Measurements from ENCODE around the gene TP53.
"Not testable (repeated sequence)": the region's sequence is repeated elsewhere in the genome, so short reads cannot be mapped to it uniquely, and the experiment has no call there.

Gene TP53

DNA sequence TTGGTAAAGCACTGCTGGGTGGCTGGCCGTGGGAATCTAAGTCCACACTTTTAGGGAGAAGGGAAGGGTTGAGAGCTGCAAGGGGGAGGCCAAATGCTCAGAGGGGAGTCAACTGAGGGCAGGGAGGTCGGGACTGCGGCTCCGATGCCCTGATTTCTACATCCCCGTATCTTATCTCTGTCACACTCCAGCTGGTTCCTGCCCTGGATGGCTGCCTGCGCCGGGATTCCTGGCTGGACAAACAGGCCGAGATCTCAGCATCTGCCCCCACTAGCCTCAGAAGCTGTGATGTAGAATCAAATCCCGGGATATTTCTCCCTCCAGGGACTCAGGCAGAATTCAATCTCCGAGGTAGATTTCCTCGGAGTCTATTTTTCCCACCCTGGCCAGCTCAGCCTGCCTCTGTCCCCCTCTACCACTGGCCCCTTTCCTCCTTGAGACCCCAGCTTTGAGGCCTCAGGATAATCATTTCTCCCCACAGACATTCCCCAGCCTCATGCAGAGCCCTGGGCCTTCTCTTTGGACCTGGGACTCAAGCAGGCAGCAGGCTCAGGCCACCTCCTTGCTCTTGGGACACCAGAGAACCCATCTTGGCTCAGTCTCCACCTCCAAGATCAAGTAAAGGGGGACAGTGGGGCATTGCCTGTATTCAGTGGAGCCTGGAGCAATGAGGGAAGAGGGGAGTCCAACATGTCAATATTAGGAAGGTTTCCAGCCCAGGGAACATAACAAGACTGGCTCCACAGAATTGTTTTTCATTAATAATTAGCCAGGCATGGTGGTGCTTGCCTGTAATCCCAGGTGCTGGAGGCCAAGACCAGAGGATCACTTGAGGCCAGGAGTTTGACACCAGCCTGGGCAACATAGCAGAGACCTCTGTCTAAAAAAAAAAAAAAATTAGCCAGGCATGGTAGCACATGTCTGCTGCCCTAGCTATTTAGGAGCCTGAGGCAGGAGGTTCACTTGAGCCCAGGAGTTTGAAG is 55.6 kb downstream of the TP53 start:
- DNase-seq (ENCODE audit: low read depth in 2 of 2): no peak

DNA sequence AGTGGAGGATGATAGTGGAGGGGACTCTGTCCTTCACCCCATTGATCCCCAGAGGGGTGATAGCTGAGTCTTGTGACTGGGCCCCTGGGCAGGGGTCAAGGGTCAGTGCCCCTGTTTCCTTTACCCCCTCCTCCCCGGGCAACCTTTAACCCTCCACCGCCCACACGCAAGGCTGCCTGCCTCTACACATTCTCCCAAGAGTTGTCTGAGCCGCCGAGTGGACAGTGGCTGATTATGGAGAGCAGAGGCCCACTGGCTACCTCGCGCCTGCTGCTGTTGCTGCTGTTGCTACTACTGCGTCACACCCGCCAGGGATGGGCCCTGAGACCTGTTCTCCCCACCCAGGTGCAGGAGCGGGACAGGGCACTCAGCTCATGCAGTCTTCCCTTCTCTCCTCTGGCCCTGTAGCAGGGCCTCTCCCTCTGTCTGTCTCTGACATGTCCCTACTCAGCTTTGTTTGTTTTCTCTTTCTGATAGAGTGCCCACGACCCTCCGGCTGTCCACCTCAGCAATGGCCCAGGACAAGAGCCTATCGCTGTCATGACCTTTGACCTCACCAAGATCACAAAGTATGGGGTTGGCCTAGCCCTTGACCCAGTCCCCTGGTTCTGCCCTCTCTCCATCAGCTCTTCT is 57.2 kb downstream of the TP53 start, which contains the start of gene SHBG:
TSS of gene SHBG (plus strand) at position 197 of the 633 bp plus-strand sequence. CDS start at position 235, 38 bp downstream.
- DNase-seq (ENCODE audit: low read depth in 2 of 2): no peak

DNA sequence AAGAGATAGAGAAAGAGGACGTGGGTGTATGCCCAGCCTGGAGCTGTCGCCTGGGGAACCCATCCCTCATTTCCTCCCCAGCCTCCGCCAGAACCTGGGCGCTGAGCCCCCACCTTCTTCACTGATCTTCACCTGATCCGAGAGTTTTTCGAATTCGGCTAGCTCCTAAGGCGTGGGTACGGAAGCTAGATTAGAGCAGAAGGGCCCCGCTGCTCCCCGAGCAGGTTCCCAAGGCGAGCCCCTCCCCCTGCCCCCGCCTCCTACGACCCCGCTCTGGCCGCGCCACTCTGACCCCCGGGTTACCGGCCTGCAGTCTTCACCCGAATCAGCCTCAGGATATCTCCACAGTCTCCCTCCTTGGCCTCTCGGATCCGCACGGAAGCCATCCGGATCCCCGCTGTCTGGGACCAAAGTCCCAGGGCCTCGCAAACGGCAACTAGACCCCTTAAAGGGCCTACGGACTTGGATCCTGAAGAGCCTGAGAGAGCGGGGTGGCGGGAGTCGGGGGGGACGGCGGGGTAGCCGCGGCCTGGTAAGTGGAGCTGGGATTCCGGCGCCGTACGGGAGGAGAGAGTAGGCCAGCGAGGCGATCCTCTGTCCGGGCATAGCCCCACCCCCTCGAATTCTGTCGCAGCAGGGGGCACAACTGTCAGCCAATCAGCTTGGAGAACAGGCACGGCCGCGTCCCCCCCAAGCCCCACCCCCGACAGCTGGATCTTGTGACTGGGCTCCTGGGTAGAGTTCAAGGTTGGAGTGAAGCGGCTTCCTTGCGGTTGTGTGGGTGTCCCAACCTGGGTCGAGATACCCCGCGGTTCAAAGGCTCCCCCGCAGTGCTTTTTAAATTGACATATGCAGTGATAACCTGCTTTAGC is 59.8 kb downstream of the TP53 start, which contains the start of gene SAT2:
TSS of gene SAT2 (minus strand) at position 572 of the 872 bp plus-strand sequence. CDS start at position 386, 186 bp downstream.
- peak; percentile 81 to 85 for DNase-seq (ENCODE audit: low read depth in 2 of 2)

DNA sequence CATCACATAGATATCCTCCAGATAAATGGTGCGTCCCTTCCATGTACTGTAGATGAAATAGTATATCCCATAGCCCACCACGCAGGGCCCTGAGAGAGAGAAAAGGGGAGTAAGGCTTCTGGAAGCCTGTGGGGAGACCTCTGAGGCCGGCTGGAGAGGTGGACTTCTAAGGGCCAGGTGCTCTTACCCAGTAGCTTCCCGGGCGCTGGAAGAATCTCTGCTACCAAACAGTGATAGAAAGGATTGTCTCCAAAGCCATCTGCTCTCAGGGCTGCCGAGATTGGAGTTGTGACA is 60.4 kb downstream of the TP53 start:
- DNase-seq (ENCODE audit: low read depth in 2 of 2): no peak

DNA sequence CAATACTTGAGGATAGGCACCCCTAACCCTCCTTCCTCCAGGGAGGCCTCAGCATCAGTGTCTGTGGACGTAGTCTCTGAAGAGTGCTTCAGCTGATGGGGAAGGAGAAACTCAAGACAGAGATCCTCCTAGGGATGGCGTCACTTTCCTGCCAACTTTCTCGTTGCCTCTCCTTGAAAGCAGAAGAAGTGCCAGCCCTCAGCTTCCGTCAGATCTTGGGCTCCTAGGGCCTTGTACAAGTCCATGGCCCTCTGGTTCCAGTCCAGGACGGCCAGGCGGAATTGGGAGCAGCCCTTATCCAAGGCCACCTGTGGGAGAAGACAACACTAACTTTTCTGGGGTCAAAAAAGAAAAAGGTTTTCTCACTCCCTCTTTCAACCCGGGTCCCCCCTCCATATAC is 61.0 kb downstream of the TP53 start:
- DNase-seq (ENCODE audit: low read depth in 2 of 2): no peak

DNA sequence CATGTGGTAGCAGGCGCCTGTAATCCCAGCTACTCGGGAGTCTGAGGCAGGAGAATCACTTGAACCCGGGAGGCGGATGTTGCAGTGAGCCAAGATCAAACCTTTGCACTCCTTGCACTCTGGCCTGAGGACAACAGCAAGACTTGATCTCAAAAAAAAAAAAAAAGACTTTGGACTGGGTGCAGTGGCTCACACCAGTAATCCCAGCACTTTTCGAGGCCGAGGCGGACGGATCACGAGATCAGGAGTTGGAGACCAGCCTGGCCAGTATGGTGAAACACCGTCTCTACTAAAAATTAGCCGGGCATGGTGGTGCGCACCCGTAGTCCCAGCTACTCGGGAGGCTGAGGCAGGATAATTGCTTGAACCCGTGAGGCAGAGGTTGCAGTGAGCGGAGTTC is 61.5 kb downstream of the TP53 start:
- DNase-seq (ENCODE audit: low read depth in 2 of 2): not testable (repeated sequence)

DNA sequence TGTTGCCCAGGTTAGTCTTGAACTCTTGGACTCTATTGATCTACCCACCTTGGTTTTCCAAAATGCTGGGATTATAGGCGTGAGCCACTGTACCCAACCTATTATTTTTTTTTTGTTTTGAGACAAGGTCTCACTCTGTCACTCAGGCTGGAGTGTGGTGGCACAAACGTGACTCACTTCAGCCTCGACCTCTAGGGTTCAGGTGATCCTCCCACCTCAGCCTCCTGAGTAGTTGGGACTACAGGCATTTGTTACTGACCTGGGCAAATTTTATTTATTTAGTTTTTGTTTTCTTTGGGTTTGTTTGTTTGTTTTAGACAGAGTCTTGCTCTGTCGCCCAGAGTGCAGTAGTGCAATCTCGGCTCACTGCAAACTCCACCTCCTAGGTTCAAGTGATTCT is 63.6 kb downstream of the TP53 start:
- no peak for DNase-seq (ENCODE audit: low read depth in 2 of 2)

DNA sequence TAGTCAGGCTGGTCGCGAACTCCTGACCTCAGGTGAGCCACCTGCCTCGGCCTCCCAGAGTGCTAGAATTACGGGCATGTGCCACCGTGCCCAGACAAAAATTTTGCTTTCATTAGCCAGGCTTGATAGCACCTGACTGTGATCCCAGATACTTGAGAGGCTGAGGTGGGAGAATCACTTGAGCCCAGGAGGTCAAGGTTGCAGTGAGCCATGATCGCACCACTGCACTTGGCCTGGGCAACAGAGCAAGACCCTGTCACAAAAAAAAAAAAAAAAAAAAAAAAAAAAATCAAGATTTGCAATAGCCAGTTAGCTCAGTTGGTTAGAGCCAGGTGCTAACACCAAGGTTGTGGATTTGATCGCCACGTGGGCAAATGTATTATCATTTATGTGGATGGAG is 66.5 kb downstream of the TP53 start:
- DNase-seq (ENCODE audit: low read depth in 2 of 2): no peak

DNA sequence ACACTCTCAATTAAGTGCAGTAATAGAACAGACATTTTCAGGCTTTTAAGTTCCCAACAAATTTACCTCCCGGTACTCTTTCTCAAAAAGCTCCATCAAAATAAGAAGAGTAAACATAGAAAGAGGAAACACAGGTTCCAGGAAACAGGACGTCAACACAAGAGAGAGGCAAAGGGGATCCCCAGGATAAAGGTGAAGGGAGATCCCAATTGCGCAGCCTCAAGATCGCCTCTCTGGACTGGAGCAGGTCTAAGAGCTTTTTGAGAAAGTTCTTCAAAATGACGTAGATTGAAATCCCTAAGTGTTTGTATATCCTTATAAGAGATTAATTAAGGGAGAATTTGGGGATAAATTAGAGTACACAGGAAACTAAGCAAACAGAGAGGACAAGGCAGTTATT is 68.7 kb downstream of the TP53 start:
- DNase-seq (ENCODE audit: low read depth in 2 of 2): no peak
